OCI-LY1 (cell line): Measurements from ENCODE around the gene ERMARD.

Source experiments
- EZH2 ChIP-seq: fragments of 200-600 bp; sonication (generic), shearing (Covaris generic); IDR thresholded peaks from 2 replicates; pipeline ENCODE4 v1.8.0; 2017; ENCODE audit warnings: borderline replicate concordance, mixed run types, mild to moderate bottlenecking, antibody characterized with exemption, low read length, moderate library complexity, mixed read lengths
- TF ChIP-seq, protein P1 (sequence below): fragments of 200-600 bp; sonication (generic), shearing (Covaris generic); IDR thresholded peaks from 2 replicates; pipeline ENCODE4 v1.5.1; 2017; ENCODE audit warnings: mild to moderate bottlenecking, antibody characterized with exemption, low read length, moderate library complexity, mixed read lengths

DNA sequence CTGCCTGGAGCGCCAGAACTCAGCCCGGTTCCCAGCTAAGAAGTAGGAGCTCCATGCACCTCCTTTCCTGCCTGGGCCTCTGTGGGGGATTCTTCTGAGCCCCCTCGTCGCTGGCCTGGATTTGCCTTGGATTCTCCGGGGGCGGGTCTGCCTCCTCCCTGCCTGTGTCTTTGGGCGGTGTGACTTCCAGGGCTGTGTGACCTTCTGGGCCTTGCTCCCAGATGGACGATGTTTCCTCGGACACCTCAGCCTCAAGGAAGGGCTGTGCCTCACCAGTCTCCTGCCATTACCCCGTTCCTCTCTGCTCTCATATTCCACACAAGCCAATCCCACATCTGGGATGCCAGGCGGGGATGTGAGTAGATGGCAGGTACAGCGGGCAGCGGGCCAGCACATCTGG is 76.8 kb downstream of the ERMARD start:
- TF ChIP-seq, protein P1, sequence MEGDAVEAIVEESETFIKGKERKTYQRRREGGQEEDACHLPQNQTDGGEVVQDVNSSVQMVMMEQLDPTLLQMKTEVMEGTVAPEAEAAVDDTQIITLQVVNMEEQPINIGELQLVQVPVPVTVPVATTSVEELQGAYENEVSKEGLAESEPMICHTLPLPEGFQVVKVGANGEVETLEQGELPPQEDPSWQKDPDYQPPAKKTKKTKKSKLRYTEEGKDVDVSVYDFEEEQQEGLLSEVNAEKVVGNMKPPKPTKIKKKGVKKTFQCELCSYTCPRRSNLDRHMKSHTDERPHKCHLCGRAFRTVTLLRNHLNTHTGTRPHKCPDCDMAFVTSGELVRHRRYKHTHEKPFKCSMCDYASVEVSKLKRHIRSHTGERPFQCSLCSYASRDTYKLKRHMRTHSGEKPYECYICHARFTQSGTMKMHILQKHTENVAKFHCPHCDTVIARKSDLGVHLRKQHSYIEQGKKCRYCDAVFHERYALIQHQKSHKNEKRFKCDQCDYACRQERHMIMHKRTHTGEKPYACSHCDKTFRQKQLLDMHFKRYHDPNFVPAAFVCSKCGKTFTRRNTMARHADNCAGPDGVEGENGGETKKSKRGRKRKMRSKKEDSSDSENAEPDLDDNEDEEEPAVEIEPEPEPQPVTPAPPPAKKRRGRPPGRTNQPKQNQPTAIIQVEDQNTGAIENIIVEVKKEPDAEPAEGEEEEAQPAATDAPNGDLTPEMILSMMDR = no peak
- TF ChIP-seq EZH2 = no peak
